GM18511 (cell line): ENCODE measurements around the gene PROK2.

Experiments
- ATAC-seq: cut with Tn5 transposase; IDR thresholded peaks from one replicate; pipeline ENCODE4 v1.9.1; 2021; ENCODE audit warnings: mild to moderate bottlenecking, moderate library complexity; ENCODE audit not compliant: unreplicated experiment

Gene PROK2

GRCh38 chr3:71784914-71785531 is at the start of gene PROK2:
PROK2 (minus strand) TSS chr3:71785148; CDS start chr3:71785052, 96 bp downstream.
- no peak for ATAC-seq

- no peak for ATAC-seq
Observed at GRCh38 chr3:71831599-71831998, 46.7 kb upstream of the PROK2 start.

DNA sequence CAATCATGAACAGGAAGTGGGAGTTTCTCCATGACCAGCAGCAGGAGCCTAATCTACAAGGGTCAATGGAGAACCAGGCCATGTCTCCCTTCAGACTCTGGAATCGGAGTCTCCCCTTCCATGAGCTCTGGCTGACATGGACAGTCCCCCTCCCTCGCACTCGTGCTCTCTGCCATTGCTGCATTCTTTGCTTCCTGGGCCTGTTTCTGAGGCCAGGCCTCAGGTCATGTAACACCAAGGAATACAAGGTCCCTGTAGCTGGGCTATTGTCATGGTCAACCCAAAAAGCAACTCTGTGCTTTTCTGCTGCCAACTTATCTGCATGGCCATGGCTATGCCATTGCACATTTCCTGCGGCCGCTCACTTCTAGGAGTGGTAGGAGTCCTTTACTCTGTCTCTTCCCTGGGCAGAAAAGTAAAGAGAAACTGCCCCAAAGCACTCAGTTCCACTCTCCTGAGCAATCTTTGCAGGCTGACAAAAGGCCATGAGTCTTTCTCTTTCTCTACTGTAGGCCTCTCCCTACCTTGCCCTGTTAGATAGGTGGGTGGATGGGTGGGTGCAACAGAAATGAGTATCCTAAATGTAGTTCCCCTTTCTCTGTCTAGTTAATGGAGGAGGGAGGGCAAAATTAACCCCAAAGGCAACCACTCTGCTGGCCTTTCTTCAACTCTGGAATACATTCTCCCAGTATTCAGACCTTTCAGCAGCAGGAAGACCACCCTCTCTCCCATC is 40.8 kb upstream of the PROK2 start:
- no peak for ATAC-seq

DNA sequence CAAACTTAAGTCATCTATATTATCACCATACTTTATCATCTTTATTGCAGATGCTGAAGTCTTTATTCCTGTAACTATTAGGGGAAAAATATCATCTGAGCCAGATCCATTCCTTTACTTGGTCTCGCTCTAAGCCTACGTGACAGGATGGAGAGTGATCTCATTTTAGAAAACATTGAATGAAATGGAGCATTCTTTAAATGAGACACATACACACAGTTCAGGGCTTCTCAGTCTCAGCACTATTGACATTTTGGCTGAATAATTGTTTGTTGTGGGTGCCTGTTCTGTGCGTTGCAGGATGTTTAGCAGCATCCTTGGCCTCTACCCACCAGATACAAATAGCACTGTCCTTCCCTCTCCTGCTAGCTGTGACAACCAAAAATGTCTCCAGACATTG is 36.2 kb upstream of the PROK2 start:
- no peak for ATAC-seq

GRCh38 chr3:71817262-71817661 is 32.3 kb upstream of the PROK2 start:
- no peak for ATAC-seq

DNA sequence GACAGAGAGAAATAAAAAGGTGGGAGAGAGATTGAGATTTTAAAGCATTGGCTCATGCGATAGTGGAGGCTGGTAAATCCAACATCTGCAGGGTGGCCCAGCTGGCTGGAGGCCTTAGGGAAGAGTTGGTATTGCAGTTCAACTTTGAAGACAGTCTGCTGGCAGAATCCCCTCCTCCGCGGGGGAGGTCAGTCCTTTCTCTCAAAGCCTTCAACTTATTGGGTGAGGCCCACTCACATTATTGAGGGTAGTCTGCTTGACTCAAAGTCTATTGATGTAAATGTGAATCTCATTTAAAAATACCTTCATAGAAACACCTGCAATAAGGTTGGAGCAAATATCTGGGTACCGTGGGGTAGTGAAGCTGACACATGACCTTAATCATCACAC is 31.8 kb upstream of the PROK2 start:
- ATAC-seq = no peak

DNA sequence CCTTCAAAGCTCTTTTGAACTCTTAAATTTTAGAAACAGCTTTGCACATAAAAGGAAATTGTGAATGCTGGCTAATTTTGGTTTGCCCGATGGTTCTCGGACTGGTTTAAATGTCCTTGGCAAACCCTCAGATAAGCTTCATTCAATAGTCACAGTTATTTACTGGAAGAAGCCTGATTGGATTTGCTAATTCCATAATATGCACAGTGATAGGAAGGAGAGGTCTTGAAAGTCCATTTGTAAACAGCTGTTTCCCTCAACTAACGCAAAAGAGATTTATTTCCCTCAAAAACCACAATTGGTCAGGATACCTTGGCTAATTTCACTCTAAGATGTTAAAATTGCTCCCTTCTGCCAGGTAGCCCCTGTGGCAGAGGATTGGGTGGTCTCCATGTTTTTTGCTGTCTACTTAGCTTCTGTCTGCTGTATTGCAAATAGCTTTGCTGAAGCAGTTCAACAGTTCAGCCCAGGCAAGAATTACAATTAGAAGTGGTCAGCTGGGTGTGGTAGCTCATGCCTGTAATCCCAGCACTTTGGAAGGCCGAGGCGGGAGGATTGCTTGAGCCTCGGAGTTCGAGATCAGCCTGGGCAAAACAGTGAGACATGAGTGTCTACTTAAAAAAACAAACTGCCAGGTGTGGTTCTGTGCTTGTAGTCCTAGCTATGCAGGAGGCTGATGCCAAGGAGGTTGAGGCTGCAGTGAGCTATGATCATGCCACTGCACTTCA is 30.6 kb upstream of the PROK2 start:
- no peak for ATAC-seq

- ATAC-seq = no peak
Observed at GRCh38 chr3:71813704-71814103, 28.8 kb upstream of the PROK2 start.

DNA sequence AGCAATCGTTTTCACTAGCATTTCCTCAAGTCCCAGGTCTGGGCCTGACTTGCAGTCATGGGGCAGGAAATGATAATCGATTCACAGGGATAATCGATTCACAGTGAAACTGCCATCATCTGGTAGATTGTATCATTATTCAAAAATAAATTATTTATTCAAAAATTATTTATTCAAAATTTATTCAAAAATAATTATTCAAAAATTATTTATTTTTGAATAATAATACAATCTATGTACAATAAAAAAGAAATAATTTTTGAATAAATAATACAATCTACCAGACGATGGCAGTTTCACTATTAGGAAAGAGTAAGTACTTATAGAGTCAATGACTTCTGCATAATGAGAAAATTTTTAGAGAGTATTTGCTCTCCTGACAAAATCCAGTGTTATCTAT is 28.1 kb upstream of the PROK2 start:
- no peak for ATAC-seq

- no peak for ATAC-seq
Observed at GRCh38 chr3:71810056-71810455, 25.1 kb upstream of the PROK2 start.

DNA sequence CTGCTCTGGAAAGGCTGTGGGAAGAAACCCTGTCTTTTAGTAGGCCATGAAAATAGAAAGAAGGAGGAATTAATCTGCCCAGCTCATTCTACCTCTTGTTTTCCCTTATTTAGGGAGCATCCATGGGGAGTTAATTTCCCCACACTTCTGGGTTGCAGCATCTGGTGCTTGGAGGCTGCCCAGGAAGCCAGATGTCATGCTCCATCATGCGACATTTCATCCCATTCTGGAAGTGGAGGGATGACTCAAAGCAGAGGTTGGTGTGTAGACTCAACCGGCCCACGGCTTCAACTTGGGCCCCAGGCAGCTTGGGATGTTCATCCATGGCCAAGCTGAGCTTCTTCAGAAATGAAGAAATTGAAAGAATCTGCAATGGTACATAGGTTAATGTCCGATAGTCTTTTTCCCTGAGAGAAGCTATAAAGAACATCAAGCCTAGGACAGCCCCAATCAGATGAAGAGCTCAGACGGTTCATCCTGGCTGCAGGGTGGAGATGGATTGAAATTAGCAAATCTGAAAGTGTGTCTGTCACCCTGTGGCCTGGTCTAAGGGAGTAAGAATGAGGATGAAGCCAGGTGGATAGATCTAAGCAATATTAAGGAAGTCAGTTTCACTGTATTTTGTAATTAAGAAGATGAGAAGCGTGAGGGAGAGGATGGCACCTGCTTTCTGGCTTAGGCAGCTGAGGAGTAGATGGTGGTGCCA is 24.5 kb upstream of the PROK2 start:
- ATAC-seq = no peak

DNA sequence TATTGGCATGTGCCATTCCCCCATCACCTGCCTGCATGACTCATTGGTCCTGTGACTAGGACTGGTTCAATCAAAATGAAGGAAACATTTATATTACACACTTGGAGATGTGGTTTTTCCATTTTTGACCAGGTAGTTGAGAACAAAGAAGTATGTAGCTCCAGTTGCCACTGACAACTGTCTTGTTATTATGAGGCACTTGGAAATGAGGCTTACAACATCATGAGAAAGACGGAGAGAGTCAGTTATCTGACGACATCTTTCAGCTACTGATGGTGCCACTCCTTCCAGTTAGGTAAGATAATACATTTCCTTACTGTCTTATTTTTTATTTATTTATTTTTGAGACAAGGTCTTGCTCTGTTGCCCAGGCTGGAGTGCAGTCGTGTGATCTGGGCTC is 21.8 kb upstream of the PROK2 start:
- ATAC-seq = no peak

- no peak for ATAC-seq
Observed at GRCh38 chr3:71805691-71806090, 20.7 kb upstream of the PROK2 start.

DNA sequence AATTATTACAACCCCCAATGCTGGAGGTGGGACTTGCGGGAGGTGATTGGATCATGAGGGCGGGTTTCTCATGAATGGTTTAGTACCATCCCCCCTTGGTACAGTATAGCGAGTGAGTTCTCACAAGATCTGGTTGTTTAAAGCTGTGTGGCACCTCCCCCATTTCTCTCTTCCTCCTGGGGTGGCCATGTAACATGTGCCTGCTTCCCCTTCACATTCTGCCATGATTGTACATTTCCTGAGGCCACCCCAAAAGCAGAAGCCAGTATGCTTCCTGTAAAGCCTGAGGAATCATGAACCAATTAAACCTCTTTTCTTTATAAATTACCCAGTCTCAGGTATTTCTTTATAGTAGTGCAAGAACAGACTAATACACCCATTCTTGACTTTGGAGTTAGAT is 20.3 kb upstream of the PROK2 start:
- ATAC-seq = no peak

DNA sequence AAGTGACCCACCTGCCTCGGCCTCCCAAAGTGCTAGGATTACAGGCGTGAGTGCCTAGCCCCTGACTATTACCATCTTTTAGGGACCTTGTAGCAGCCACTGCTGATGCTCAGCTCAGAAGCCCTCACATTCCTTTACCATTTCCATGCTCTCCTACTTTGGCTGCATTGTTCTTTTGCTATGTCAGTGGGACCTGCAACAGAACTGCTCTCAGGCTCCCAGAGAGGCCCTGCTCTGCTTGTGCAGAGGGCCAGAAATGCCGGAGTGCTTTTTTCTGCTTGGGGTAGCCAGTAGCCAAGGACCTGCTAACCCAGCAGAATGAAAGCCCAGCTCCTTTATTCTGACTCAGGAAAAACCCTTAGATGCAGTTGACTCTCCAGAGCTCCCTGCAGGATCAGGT is 18.3 kb upstream of the PROK2 start:
- ATAC-seq = no peak

DNA sequence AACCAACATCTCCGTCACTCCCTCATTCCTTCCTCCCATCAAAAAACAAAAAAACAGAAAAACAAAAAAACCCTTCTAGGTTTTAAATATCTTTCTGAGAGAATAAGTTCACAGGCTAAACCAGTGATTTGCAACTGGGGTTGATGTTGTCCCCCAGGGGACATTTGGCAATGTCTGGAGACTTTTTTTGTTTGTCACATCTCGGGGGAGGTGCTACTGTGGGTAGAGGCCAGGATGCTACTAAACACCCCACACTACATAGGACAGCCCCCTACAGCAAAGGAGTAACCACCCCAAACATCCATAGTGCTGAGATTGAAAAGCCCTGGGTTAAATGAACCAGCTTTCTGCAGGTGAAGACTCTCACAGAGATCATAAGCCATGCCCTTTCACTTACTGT is 17.0 kb upstream of the PROK2 start:
- no peak for ATAC-seq

DNA sequence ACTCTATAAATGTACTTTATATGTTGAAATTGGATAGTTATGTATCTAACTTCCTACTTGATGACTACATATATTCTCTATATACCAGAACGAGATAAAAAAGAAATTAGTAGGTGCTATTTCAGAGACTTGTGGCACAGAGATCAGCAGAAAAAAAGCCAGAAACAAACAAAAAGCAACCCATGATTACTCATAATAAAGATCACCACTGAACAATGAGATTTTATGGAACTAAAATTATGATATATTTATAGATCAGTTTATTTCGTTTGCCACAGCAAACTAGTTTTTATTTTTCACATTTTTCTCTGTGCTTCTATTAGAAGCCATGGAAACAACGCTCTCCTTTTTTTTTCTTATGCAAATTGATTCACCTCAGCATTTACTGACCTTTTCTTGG is 15.1 kb upstream of the PROK2 start:
- ATAC-seq = no peak

- ATAC-seq = no peak
Observed at GRCh38 chr3:71797455-71797854, 12.5 kb upstream of the PROK2 start.

DNA sequence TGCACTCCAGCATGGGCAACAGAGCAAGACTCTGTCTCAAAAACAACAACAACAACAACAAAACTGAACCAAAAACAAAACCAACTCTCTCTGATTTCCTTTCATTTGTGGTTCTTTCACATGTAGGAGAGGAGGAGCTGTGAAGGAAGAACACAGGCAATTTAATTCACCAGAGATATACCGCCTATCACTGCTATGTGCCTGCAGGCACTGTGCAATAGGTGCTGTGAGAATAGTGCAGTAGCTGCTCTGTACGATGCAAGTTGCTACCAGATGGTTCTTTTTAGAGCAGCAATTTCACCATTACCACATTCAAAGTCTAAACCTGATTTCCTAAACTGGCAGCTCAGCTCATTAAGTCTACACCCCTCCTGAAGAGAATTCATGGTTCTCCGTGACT is 11.3 kb upstream of the PROK2 start:
- no peak for ATAC-seq

- ATAC-seq = no peak
Observed at GRCh38 chr3:71791634-71792033, 6.7 kb upstream of the PROK2 start.

DNA sequence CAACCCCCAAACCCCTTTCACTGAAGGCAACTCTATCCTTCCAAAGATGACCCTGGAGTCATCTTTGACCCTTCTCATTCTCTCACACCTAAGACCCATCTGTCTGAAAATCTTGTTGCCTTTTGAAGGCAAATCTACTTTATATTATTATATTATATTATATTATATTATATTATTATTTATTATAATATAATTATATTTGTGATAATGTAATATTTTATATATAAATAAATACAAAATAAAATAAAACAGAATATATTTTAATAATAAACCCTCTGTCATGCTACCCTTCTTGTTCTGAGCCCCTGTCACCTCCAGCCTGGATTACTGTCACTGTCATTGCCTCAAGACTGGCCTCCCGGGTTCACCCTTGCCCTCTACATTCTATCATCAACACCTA is 5.0 kb upstream of the PROK2 start:
- ATAC-seq = no peak
